Prostate gland (tissue), 2 donors: ENCODE results near the gene FRMD6.
"Not testable (repeated sequence)": the region's sequence is repeated elsewhere in the genome, so short reads cannot be mapped to it uniquely, and the experiment has no call there.

Experiments
- CTCF ChIP-seq, 4 experiments: fragments of 200-600 bp in 2 of 4; fragments of 450-650 bp in 2 of 4; sonication (generic) in 2 of 4; IDR thresholded peaks; 1 replicate in 3 of 4; 2 replicates in 1 of 4; pipeline ENCODE4 v1.5.1; 2016 to 2019; ENCODE audit warnings: antibody characterized with exemption in 4 of 4, mild to moderate bottlenecking in 2 of 4, moderate library complexity in 2 of 4
- POLR2AphosphoS5 ChIP-seq: sonication (generic); formaldehyde crosslinking; IDR thresholded peaks from one replicate; pipeline ENCODE4 v1.6.1; 2017; ENCODE audit warnings: antibody characterized with exemption

- not testable (repeated sequence) for TF ChIP-seq CTCF (IDR thresholded peaks at IDR 0.05); POLR2AphosphoS5
These were observed 117.6 kb downstream of the FRMD6 start for GRCh38 chr14:51769261-51769660.
